NCI-H524 (cell line): ENCODE results near the gene UNC93B1.
A peak's percentile ranks its signal among the peaks of the same experiment; 100 is the strongest.
"Not testable (repeated sequence)": the region's sequence is repeated elsewhere in the genome, so short reads cannot be mapped to it uniquely, and the experiment has no call there.

ENCODE experiments used
- DNase-seq, 2 experiments: peaks; one replicate each; lab custom pipeline; 2025; lab: John Stamatoyannopoulos, UW

Gene UNC93B1

DNA sequence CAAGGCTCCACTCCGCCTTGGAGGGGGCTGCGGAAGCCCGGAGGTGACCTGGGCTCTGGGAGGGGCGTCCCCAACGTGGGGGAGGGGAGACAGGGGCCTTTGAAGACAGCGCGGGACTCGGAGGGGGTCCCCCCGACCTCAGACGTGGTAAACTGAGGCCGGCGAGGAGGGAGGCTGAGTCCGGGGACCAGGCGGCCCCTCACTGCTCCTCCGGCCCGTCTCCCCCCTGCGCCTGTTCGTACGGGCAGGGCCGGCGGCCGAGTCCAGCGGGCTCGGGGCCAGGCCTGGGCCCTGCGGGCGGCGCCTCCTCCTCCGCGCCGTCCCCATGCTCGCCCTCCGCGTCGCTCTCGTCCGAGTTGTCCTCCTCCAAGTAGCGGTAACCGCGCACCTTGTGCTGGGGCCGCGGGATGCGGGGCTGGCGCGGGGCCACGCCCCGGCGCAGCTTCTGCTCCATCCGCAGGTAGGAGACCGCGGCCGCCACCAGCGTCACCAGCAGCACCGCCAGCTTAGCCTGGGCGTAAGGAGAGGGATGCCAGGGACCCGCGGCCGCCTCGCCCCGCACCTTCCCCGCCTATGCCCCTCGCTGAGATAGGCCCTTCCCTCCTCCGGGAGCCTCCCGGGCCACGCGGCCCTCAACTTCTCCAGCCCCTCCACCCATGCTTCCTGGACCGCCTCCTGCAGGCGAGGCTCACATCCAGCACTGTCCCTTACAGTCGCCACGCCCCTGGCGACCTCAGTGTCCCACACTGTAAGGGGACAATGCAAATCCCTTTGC, 12.4 kb downstream of the UNC93B1 start:
- not testable (repeated sequence) for DNase-seq

DNA sequence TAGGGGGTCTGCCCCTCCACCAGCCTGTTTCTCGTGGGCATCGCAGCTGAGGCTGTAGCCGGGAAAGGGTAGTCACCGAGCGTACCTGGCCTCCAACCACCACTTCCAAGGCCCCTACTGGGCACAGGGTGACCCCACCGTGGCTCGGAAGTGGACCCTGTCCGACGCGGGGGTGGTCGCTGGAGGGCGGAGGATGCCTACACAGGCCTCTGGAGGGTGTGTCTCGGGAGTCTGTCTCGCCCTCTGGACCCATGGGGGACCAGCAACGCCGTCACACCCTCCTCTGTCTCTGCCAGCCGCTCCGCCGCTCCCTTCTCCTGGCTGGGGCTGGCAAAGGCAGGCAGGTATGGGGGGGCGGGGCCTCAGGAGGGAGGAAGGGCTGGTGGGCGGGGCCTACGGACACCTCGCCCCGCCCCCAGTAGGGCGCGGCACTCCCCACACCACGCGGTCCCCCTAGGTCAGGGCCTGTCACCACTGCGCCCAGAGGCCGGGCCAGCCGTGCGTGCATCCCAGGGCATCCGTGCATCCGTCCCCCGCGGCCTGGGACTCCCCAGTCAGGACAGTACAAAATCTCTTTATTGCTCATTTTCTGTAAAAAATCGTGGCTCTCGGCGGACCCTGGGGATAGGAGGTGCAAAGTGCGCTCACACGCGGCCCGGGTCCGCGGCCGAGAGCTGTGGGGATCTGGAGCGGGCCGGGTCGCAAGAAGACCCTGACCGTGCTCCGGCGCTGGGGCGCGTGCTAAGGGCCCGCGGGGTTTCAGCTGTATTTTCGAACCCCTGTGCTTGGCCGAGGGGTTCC, 13.2 kb downstream of the UNC93B1 start:
- DNase-seq = not testable (repeated sequence)

- DNase-seq = not testable (repeated sequence)
Measured at GRCh38 chr11:67985302-67985701, 18.6 kb downstream of the UNC93B1 start.

DNA sequence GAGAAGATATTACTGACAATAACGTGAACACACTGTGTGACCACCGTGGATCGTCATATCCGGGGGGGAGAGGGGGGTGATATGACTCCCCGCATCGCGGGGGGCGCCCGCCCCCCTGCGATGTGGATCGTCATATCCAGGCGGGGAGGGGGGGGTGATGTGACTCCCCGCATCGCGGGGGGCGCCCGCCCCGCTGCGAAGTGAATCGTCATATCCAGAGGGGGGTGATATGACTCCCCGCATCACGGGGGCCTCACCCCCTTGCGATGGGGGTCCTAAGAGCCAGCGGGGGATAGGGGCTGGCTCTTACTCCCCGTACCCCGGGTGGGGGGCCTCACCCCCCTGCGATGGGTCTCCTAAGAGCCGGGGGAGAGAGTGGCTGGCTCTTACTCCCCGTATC, 19.9 kb downstream of the UNC93B1 start:
- no peak for DNase-seq

GRCh38 chr11:67982255-67982857, 21.5 kb downstream of the UNC93B1 start:
- DNase-seq = not testable (repeated sequence)

GRCh38 chr11:67981226-67981625, 22.7 kb downstream of the UNC93B1 start:
- not testable (repeated sequence) for DNase-seq

DNA sequence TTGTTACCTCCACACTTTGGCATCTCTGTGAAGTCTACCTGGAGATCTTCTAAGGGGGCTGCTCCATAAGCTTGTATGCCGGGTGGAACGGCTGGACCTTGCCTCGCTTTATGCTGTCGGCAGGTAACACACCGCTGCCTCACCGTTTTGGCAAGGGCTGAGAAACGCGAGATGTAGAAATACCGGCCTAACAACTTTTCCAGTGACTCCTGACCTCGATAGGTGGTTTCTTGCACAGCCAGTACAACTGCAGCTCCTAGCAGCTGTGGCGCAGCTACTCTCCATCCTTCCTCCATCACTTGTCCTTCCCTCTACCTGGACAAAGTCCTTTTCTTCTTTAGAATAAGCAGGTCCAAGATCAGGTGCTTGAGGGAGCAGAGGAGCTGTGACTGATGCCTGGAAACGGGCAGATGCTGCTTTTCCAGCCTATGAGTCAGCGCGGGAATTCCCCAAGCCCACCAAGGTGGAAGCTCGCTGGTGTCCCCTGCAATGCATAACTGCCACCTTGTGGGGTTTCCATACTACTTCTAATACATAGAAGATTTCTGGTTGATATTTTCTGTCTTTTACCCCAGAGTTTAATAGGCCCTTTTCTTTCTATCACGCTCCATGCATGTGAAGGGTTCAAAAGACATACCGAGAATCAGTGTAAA, 25.0 kb downstream of the UNC93B1 start:
- not testable (repeated sequence) for DNase-seq

GRCh38 chr11:67974746-67975145, 29.2 kb downstream of the UNC93B1 start:
- DNase-seq = not testable (repeated sequence)

GRCh38 chr11:67965830-67966348, 38.0 kb downstream of the UNC93B1 start:
- DNase-seq = not testable (repeated sequence)

DNA sequence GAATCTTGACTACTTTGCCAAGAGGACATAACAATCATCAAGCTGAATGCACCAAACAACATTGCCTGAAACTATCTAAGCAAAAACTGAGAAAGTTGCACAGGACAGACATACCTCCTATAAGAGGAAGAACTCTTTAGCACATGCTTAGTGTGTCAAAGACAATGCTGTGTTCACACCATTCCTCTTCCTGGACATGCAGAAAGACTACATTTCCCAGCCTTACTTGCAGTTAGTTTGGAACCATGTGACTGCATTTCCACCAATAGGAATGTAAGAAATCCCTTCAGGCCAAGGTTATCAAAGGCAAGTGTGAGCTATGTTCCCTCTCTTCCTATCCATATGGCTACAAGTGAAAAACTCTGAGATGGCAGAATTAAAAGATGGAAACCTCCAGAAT, 39.2 kb downstream of the UNC93B1 start:
- not testable (repeated sequence) for DNase-seq

DNA sequence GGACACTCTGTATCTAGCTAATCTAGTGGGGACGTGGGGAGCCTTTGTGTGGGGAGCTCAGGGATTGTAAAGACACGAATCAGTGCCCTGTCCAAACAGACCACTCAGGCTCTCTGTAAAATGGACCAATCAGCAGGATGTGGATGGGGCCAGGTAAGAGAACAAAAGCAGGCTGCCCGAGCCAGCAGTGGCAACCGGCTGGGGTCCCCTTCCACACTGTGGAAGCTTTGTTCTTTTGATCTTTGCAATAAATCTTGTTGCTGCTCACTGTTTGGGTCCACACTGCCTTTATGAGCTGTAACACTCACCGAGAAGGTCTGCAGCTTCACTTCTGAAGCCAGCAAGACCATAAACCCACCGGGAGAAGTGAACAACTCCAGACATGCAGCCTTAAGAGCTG, 40.0 kb downstream of the UNC93B1 start:
- DNase-seq = not testable (repeated sequence)

DNA sequence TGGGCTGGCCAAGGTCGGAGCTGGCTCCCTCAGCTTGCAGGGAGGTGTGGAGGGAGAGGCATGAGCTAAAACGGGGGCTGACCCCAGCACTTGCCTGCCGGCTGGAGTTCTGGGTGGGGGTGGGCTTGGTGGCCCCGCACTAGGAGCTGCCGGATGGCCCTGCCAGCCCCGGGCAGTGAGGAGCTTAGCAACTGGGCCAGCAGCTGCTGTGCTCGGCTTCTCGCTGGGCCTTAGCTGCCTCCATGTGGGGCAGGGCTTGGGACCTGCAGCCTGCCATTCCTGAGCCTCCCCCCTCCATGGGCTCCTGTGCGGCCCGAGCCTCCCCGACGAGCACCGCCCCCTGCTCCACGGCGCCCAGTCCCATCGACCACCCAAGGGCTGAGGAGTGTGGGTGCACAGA, 40.7 kb downstream of the UNC93B1 start:
- DNase-seq = not testable (repeated sequence)

DNA sequence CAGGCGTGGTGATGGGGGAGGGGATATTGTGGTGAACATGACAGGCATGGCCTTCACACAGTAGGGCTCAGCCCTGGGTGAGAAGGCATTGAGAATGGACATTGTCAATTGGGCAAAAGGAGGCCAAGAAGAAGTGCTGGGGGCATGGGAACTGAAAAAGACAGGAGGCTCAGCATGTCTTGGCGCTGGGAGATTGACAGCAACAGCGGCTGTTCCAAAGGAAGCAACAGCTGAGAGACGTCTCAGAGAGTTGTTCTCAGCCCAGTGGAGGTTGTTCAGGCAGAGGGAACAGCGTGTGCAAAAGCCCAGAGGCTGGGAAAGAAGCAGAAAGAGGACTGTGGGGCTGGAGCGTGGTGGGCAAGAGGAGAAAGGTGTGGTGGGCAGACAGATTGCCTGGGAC, 47.7 kb downstream of the UNC93B1 start:
- DNase-seq = not testable (repeated sequence)

GRCh38 chr11:67955461-67956007, 48.4 kb downstream of the UNC93B1 start:
- DNase-seq = peak in 1 of 2 experiments; percentile 29

GRCh38 chr11:67954971-67955370, 48.9 kb downstream of the UNC93B1 start:
- DNase-seq = not testable (repeated sequence)

DNA sequence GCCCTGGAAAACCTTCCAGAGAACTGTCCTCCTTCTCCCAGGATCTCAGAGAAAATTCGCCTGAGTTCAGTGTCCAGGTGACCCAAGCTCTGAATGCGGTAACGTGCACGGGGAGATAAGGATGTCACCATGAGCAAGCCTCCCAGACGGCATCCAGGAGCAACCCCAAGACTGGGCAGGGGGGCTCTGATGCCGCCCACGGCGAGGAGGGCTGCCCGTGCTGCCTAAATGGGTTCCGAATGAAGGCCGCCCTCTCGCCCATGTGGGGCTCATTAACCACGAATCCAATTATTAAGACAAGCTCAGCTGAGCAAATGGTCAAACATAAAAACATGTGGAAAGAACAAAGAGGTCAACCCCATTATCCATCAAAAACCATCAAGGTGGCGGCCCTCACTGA, 49.6 kb downstream of the UNC93B1 start:
- DNase-seq = not testable (repeated sequence)

DNA sequence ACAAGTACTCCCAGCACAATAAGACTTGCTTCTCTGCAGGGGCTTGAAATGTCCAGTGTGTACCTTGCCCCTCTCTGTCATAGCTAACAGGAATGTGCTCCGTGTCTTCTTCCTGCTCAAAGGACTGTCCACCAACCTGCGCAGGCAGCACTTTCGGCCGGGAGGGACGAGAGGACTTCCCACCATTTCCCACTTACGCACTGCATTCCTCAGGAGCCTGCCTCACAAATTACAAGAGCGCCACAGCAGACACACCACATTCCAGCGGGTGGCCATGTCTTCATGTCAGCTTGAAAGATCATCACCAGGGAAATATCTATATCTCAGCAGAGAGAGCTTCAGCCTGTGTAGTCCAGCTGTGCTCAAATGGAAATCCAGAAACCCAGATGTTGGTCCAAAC, 53.2 kb downstream of the UNC93B1 start:
- not testable (repeated sequence) for DNase-seq

DNA sequence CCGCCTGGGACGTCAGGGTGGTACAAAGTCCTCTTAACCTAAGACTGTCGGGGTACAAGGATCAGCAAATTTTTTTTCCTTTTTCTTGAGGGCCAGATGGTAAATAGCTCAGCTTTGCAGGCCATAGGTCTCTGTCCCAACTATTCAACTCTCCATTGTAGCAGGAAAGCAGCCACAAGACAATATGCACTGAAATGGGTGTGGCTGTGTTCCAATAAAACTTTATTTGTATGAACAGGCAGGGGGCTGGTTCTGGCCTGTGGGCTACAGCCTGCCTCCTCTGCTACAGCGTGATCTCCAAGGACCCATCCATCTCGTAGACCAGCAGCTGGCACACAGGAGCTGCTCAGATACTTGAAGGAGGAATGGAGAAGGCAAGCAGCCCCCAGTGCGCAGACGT, 56.1 kb downstream of the UNC93B1 start:
- not testable (repeated sequence) for DNase-seq

- DNase-seq = not testable (repeated sequence)
Measured at GRCh38 chr11:67946403-67946802, 57.5 kb downstream of the UNC93B1 start.

- peak in 1 of 2 experiments; percentile 28 for DNase-seq
Measured at GRCh38 chr11:67943406-67943805, 60.5 kb downstream of the UNC93B1 start.
